Measurements from ENCODE around the gene TNFRSF13B. TPM values are rescaled to one million over a fixed set of nuclear protein-coding genes. Genes with fewer than 3 reads are reported as not detected.
A peak's percentile ranks its signal among the peaks of the same experiment; 100 is the strongest.
"Not testable (repeated sequence)": the region's sequence is repeated elsewhere in the genome, so short reads cannot be mapped to it uniquely, and the experiment has no call there.

TNFRSF13B gene
- total RNA-seq, 1 experiment from 2014 or later, result not detected

- ChIA-PET CTCF (no interaction called here), POLR2A (ENCODE audit: unreplicated experiment) (no interaction called here)
- H3K4me1 ChIP-seq (ENCODE audit: insufficient read depth, low read length), result peaks cover 7% of the 10 kb centered on the region; the same call in 1 of the 2 replicates
- H3K9me3 ChIP-seq (ENCODE audit: low read length), result no peaks in the 10 kb centered on the region
- no peak overlapping the region for H3K4me3 ChIP-seq (ENCODE audit: low read length)
- H3K9me2 ChIP-seq (replicated peaks; ENCODE audit: low read length), result no peaks in the 10 kb centered on the region
- DNase-seq (peak; percentile 44), ATAC-seq (peak; percentile 73)
- H3K27me3 ChIP-seq (ENCODE audit: low read length), result no peaks in the 10 kb centered on the region
- intact Hi-C loops (cut with micrococcal nuclease), result no loop called here
- no peaks in the 10 kb centered on the region for H3K79me2 ChIP-seq (ENCODE audit: low read length)
- no peaks in the 10 kb centered on the region for H3F3A ChIP-seq (ENCODE audit: low read length, unreplicated experiment)
- H3K36me3 ChIP-seq (ENCODE audit: low read depth, low read length), result no peaks in the 10 kb centered on the region
- no peak overlapping the region for H3K27ac ChIP-seq (ENCODE audit: low read length)
- no peaks in the 10 kb centered on the region for H4K20me1 ChIP-seq (ENCODE audit: low read length)
- no peak overlapping the region for H2AFZ ChIP-seq (ENCODE audit: low read length)
- H3K4me2 ChIP-seq (ENCODE audit: low read length), result no peak overlapping the region
- TF ChIP-seq EZH2phosphoT487 (IDR thresholded peaks at IDR 0.05; ENCODE audit: borderline replicate concordance, low read length) (no peak), EZH2 (IDR thresholded peaks at IDR 0.05; ENCODE audit: low read length, unreplicated experiment) (no peak), CTCF (conservative IDR thresholded peaks at IDR 0.05; ENCODE audit: low read depth, low read length) (no peak)
- no TSS peak for BruUV-seq (replicated peaks)
- no peak overlapping the region for H3K9ac ChIP-seq (ENCODE audit: low read length)
Observed at GRCh38 chr17:16974569-16975276, 2.8 kb upstream of the TNFRSF13B start.

GRCh38 chr17:16973760-16974540, 2.0 kb upstream of the TNFRSF13B start:
- ChIA-PET CTCF (no interaction called here), POLR2A (ENCODE audit: unreplicated experiment) (interaction anchor here (0.5 to 0.6 kb wide), 2 partner anchors 41 to 618 kb away, joined by 3 read pairs; partner anchors contain the start of gene PEMT)
- intact Hi-C loops (cut with micrococcal nuclease), result no loop called here
- Histone ChIP-seq H4K20me1 (ENCODE audit: low read length) (no peaks in the 10 kb centered on the region), H3K79me2 (ENCODE audit: low read length) (no peaks in the 10 kb centered on the region), H3K9me2 (replicated peaks; ENCODE audit: low read length) (no peaks in the 10 kb centered on the region), H3K27ac (ENCODE audit: low read length) (no peak overlapping the region), H3K4me3 (ENCODE audit: low read length) (no peak overlapping the region), H3K4me2 (ENCODE audit: low read length) (no peak overlapping the region), H2AFZ (ENCODE audit: low read length) (no peak overlapping the region), H3K36me3 (ENCODE audit: low read depth, low read length) (no peaks in the 10 kb centered on the region), H3K9me3 (ENCODE audit: low read length) (no peaks in the 10 kb centered on the region), H3K9ac (ENCODE audit: low read length) (no peak overlapping the region), H3K4me1 (ENCODE audit: insufficient read depth, low read length) (peaks cover 7% of the 10 kb centered on the region; the same call in 1 of the 2 replicates), H3F3A (ENCODE audit: low read length, unreplicated experiment) (no peaks in the 10 kb centered on the region), H3K27me3 (ENCODE audit: low read length) (no peaks in the 10 kb centered on the region)
- TF ChIP-seq EZH2phosphoT487 (IDR thresholded peaks at IDR 0.05; ENCODE audit: borderline replicate concordance, low read length) (no peak), CTCF (conservative IDR thresholded peaks at IDR 0.05; ENCODE audit: low read depth, low read length) (no peak), EZH2 (IDR thresholded peaks at IDR 0.05; ENCODE audit: low read length, unreplicated experiment) (no peak)
- ATAC-seq (peak; percentile 45), DNase-seq (no peak)
- BruUV-seq (replicated peaks), result no TSS peak

- BruUV-seq (replicated peaks); ATAC-seq; H3K4me3 ChIP-seq (ENCODE audit: low read length); H4K20me1 ChIP-seq (ENCODE audit: low read length); H3F3A ChIP-seq (ENCODE audit: low read length, unreplicated experiment); H2AFZ ChIP-seq (ENCODE audit: low read length); CTCF ChIA-PET; DNase-seq; H3K9me2 ChIP-seq (replicated peaks; ENCODE audit: low read length); intact Hi-C loops (cut with micrococcal nuclease); H3K9me3 ChIP-seq (ENCODE audit: low read length); H3K4me2 ChIP-seq (ENCODE audit: low read length); H3K4me1 ChIP-seq (ENCODE audit: insufficient read depth, low read length); H3K9ac ChIP-seq (ENCODE audit: low read length); H3K27me3 ChIP-seq (ENCODE audit: low read length); H3K36me3 ChIP-seq (ENCODE audit: low read depth, low read length); H3K27ac ChIP-seq (ENCODE audit: low read length); H3K79me2 ChIP-seq (ENCODE audit: low read length): not testable (repeated sequence)
- POLR2A ChIA-PET (ENCODE audit: unreplicated experiment), result interaction anchor here (0.5 to 0.6 kb wide), 2 partner anchors 42 to 618 kb away, joined by 3 read pairs; partner anchors contain the start of gene PEMT
Observed at GRCh38 chr17:16973043-16973442, 1.1 kb upstream of the TNFRSF13B start.
